ENCODE results near the gene MTHFS. TPM values are rescaled to one million over a fixed set of nuclear protein-coding genes. Genes with fewer than 3 reads are reported as not detected.

Gene MTHFS
- total RNA-seq, 4 donors from 2014 or later = 4.3 to 10.9 (median 10.2) TPM

GRCh38 chr15:79831604-79832003 lies 65.2 kb downstream of the MTHFS start:
- 94% methylated on average over 1 of the region's 1 CpG for WGBS

GRCh38 chr15:79829950-79830349 lies 66.9 kb downstream of the MTHFS start:
- TF ChIP-seq POLR2AphosphoS5 (IDR thresholded peaks at IDR 0.05) = no peak
- TF ChIP-seq POLR2A (IDR thresholded peaks at IDR 0.05) = no peak
- TF ChIP-seq EP300 (IDR thresholded peaks at IDR 0.05) = no peak
- TF ChIP-seq CTCF (IDR thresholded peaks at IDR 0.05) = no peak
- Histone ChIP-seq H3K9me3 (no peaks in the 10 kb centered on the region), H3K27me3 (no peaks in the 10 kb centered on the region), H3K4me1 (no peaks in the 10 kb centered on the region), H3K4me3 (no peak overlapping the region), H3K36me3 (no peaks in the 10 kb centered on the region), H3K27ac (no peak overlapping the region)
- WGBS = 98% methylated on average over 14 of the region's 14 CpGs
- no peak for DNase-seq (ENCODE audit: low spot score in 2 of 2)

More at GRCh38 chr15:79831604-79832003, 65.2 kb downstream of the MTHFS start:
- Histone ChIP-seq H3K4me1 (no peaks in the 10 kb centered on the region), H3K27ac (no peak overlapping the region), H3K9me3 (no peaks in the 10 kb centered on the region), H3K27me3 (no peaks in the 10 kb centered on the region), H3K4me3 (no peak overlapping the region), H3K36me3 (no peaks in the 10 kb centered on the region)
- no peak for DNase-seq (ENCODE audit: low spot score in 2 of 2)
- TF ChIP-seq EP300 (IDR thresholded peaks at IDR 0.05) (no peak), CTCF (IDR thresholded peaks at IDR 0.05) (no peak), POLR2AphosphoS5 (IDR thresholded peaks at IDR 0.05) (no peak), POLR2A (IDR thresholded peaks at IDR 0.05) (no peak)

GRCh38 chr15:79828447-79828846 lies 68.4 kb downstream of the MTHFS start:
- Histone ChIP-seq H3K27me3 (no peaks in the 10 kb centered on the region), H3K4me1 (no peaks in the 10 kb centered on the region), H3K9me3 (no peaks in the 10 kb centered on the region), H3K27ac (no peak overlapping the region), H3K4me3 (no peak overlapping the region), H3K36me3 (no peaks in the 10 kb centered on the region)
- no peak for DNase-seq (ENCODE audit: low spot score in 2 of 2)
- TF ChIP-seq CTCF (IDR thresholded peaks at IDR 0.05) (no peak), EP300 (IDR thresholded peaks at IDR 0.05) (no peak), POLR2AphosphoS5 (IDR thresholded peaks at IDR 0.05) (no peak), POLR2A (IDR thresholded peaks at IDR 0.05) (no peak)

- Histone ChIP-seq H3K27ac (no peak overlapping the region), H3K27me3 (no peaks in the 10 kb centered on the region), H3K4me1 (no peaks in the 10 kb centered on the region), H3K9me3 (no peaks in the 10 kb centered on the region), H3K4me3 (no peak overlapping the region), H3K36me3 (no peaks in the 10 kb centered on the region)
- DNase-seq (ENCODE audit: low spot score in 2 of 2) = no peak
- TF ChIP-seq POLR2AphosphoS5 (IDR thresholded peaks at IDR 0.05) (no peak), EP300 (IDR thresholded peaks at IDR 0.05) (no peak), POLR2A (IDR thresholded peaks at IDR 0.05) (no peak), CTCF (IDR thresholded peaks at IDR 0.05) (no peak)
- 62% methylated on average over 1 of the region's 1 CpG for WGBS
Observed at GRCh38 chr15:79826800-79827199, 70.0 kb downstream of the MTHFS start.

GRCh38 chr15:79824136-79824701 lies 72.6 kb downstream of the MTHFS start:
- Histone ChIP-seq H3K27ac (no peak overlapping the region), H3K4me3 (no peak overlapping the region), H3K36me3 (no peaks in the 10 kb centered on the region), H3K9me3 (no peaks in the 10 kb centered on the region), H3K4me1 (no peaks in the 10 kb centered on the region), H3K27me3 (no peaks in the 10 kb centered on the region)
- WGBS = 70% methylated on average over 9 of the region's 9 CpGs
- DNase-seq (ENCODE audit: low spot score in 2 of 2) = no peak
- TF ChIP-seq EP300 (IDR thresholded peaks at IDR 0.05) (no peak), POLR2AphosphoS5 (IDR thresholded peaks at IDR 0.05) (no peak), POLR2A (IDR thresholded peaks at IDR 0.05) (no peak), CTCF (IDR thresholded peaks at IDR 0.05) (no peak)
